Umbilical cord (tissue), 2 donors: ENCODE measurements around the gene FIP1L1. TPM values are rescaled to one million over a fixed set of nuclear protein-coding genes. Genes with fewer than 3 reads are reported as not detected.
"Not testable (repeated sequence)": the region's sequence is repeated elsewhere in the genome, so short reads cannot be mapped to it uniquely, and the experiment has no call there.

ENCODE experiments used
- DNase-seq: peaks from one replicate; pipeline ENCODE4 v3.0.0-alpha.2; 2015; ENCODE audit warnings: low spot score
- total RNA-seq: library from RNA; depleted of rRNA; stranded (reverse); fragments of >200 nt; gene quantifications from one replicate; pipeline ENCODE4 v1.2.3, GENCODE V29; 2014; ENCODE audit warnings: low replicate concordance; ENCODE audit not compliant: insufficient read depth

FIP1L1 gene, protein sequence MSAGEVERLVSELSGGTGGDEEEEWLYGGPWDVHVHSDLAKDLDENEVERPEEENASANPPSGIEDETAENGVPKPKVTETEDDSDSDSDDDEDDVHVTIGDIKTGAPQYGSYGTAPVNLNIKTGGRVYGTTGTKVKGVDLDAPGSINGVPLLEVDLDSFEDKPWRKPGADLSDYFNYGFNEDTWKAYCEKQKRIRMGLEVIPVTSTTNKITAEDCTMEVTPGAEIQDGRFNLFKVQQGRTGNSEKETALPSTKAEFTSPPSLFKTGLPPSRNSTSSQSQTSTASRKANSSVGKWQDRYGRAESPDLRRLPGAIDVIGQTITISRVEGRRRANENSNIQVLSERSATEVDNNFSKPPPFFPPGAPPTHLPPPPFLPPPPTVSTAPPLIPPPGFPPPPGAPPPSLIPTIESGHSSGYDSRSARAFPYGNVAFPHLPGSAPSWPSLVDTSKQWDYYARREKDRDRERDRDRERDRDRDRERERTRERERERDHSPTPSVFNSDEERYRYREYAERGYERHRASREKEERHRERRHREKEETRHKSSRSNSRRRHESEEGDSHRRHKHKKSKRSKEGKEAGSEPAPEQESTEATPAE
- total RNA-seq: 104 TPM

DNA sequence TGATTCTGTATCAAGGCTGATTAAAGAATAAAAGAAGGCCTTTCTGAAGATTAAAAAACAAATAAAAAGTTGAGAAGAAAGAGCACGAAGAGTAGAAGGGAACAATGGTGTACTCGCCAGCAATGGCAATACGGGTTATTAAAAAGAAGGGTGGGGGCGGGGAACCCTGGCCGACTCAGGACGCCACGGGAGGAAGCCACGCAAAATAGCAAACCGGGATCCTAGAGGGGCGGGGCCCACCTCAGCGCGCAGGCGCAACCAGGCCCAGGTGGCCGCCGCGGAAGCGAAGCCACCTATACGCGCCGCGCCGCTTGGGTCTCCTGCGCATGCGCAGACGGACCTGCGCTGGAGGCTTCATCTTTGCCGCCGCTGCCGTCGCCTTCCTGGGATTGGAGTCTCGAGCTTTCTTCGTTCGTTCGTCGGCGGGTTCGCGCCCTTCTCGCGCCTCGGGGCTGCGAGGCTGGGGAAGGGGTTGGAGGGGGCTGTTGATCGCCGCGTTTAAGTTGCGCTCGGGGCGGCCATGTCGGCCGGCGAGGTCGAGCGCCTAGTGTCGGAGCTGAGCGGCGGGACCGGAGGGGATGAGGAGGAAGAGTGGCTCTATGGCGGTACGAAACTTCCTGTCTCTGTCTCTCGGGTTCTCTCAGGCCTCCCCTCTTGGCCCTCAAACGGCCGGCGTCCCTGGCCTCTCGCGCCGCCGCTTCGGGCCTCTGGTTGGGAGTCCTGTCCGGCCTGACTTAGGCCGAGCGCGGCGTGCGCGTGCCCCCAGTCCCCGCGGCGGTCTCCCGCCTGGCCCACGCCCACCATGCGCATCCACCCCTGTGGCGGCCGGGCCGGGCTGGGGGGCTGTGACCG is at the start of gene FIP1L1:
Gene FIP1L1 (plus strand): TSS at position 323 of the 852 bp plus-strand sequence. CDS start 198 bp downstream, at position 521.
- peak; percentile 95 for DNase-seq

DNA sequence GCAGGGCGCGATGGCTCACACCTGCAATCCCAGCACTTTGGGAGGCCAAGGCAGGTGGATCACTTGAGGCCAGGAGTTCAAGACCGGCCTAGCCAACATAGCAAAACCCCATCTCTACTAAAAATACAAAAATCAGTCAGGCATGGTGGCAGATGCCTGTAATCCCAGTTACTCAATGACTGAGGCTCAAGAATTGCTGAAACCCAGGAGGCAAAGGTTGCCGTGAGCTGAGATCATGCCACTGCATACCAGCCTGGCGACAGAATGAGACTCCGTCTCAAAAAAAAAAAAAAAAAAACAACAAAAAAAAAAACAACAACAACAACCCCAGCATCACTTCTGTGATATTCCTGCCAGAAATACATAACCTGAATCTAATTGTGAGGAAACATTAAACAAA is 42.5 kb upstream of the FIP1L1 start:
- DNase-seq: not testable (repeated sequence)

DNA sequence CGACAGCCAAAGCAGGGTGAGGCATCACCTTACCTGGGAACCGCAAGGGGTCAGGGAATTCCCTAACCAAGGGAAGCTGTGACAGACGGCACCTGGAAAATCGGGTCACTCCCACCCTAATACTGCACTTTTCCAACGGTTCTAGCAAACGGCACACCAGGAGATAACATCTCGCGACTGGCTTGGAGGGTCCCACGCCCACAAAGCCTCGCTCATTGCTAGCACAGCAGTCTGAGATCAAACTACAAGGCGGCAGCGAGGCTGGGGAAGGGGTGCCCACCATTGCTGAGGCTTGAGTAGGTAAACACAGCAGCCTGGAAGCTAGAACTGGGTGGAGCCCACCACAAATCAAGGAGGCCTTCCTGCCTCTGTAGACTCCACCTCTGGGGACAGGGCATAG is 37.3 kb upstream of the FIP1L1 start:
- DNase-seq: not testable (repeated sequence)

DNA sequence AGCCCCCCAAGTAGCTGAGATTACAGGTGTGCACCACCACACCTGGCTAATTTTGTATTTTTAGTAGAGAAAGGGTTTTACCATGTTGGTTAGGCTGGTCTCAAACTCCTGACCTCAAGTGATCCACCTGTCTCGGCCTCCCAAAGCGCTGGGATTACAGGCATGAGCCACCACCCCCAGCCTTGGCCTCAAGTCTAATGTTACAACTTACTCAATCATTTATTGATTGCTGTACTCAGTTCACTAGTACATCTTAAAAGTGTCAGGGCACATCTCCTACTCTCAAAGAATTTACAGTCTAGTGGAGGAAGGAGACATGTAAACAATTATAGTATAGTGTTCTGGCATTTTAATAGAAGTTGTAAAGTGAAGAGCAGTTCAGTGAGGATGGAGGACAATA is 31.0 kb upstream of the FIP1L1 start:
- DNase-seq: not testable (repeated sequence)

DNA sequence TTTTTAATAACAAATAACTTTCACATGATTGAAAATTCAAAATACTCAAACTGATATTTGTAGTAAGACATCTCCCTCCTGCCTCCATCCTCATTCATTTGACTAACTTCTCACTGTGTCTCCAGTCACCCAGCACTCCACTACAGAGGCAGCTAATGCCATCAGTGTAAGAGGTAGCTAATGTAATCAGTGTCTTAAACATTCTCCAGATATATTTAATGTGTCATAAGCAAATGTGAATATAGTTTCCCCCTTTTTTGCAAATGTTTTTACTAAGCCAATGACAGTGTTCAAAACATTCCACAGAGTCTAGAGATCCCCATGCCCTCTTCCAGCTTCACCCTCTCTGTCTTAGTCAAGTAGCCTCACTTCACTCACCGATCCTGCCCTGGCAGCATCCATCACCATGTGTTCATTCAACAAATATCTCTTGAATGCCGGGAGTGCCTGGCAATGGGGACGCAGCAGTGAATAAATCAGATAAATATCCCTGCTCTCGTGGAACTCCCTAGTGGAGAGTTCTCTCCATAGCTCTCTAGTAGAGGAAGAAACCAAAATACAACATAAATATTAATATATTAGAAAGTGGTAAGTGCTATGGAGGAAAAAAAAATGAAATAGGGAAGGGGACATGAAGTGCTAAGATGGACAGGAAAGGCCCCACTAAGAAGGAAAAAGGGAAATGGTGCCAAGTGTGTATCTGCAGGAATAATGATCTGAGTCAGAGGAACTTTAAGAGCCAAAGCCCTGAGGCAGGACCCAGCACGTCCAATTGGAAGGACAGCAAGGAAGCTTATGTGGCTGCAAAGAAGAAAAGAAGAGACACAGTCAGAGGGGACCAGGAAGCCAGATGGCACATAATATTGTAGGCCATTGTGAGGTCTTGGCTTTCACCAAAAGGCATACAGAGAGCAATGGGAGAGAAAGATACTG is 30.3 kb upstream of the FIP1L1 start:
- peak; percentile 35 for DNase-seq

DNA sequence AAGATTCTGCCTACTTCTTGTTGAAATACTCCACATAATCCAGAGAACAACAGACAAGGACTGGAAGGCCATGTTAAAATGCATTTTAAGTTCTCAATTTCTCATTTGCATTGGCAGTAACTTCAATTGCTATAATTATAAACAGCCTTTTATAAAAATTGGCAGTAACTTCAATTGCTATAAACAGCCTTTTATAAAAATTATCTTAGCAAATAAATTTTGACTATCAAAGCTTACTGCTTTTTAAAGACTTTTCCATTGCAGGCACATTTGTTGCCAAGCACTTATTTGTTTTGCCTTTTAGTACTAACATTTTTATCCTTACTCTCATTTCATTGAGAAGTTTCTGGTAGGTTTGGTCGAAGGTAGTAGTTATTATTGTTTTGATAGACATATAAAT is 29.4 kb upstream of the FIP1L1 start:
- no peak for DNase-seq

DNA sequence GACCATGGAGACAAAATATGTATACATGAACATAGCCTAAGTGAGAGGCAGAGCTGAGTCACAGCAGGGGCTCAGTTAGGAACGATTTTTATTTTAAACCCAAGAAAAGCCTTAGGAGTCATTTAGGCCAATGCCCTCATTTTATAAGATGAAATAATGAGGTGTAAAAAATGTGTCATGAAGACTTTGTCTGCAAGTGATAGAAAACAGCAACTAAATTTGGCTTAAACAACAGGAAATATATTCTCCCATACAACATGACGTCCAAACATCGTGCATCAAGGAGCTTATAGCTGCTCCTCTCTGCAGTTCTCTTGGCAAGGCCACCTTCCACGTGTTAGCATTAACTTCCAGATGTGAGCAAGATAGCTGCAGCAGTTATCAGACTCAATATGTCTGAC is 28.4 kb upstream of the FIP1L1 start:
- DNase-seq: peak; percentile 80

DNA sequence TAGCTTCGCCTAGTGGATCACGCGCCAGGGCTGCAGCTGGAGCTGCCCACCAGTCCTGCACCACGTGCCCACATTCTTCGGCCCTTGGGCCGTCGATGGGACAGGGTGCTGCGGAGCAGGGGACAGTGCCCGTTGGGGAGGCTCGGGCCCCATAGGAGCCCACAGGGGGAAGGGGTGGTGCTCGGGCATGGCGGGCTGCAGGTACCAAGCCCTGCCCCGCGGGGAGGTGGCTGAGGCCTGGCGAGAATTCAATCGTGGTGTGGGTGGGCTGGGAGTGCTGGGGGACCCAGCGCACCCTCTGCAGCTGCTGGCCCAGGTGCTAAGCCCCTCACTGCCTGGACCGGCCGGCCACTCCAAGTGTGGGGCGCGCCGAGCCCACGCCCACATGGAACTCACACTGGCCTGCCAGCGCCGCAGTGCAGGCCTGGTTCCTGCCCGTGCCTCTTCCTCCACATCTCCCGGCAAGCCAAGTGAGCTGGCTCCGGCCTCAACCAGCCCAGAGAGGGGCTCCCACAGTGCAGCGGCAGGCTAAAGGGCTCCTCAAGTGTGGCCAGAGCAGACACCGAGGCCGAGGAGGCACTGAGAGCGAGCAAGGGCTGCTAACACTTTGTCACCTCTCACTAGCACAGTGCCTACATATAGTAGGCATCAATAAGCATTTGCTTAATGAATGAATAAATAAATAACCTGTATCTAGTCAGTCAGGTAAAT is 23.3 kb upstream of the FIP1L1 start:
- DNase-seq: no peak

DNA sequence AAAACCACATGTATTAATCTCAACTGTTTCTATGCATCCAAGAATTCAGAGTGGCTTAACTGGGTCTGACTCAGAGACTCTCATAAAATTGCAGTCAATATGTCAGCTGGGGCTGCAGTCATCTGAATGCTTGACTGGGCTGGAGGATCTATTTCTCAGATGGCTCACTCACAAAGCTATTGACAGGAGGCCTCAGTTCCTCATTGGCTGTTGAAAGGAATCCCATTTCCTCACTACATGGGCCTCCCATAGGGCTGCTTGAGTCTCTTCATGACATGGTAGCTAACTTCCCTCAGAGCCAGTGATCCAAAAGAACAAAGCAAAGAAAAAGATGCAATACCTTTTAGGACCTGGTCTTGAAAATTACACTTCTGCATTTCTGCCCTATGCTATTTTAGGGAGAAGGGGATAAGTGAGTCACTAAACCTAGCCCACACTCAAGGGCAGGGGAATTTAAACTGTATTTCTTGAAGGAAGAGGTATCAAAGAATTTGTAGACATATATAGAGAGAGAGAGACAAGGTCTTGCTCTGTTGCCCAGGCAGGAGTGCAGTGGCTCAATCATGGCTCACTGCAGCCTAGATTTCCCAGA is 21.4 kb upstream of the FIP1L1 start:
- DNase-seq: no peak

DNA sequence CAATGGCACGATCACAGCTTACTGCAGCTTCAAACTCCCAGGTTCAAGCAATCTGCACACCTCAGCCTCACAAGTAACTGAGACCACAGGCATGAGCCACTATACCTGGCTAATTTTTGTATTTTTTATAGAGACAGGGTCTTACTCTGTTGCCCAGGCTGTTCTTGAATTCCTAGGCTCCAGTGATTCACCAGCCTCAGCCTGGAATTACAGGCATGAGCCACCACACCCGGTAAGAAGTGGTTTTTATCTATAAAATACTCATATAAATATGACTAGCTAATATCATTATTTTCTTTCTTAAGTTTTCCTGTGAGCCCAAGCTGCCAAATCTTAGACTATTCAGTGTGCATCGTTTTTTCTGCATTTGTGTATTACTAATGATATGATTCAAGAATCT is 16.0 kb upstream of the FIP1L1 start:
- DNase-seq: no peak

DNA sequence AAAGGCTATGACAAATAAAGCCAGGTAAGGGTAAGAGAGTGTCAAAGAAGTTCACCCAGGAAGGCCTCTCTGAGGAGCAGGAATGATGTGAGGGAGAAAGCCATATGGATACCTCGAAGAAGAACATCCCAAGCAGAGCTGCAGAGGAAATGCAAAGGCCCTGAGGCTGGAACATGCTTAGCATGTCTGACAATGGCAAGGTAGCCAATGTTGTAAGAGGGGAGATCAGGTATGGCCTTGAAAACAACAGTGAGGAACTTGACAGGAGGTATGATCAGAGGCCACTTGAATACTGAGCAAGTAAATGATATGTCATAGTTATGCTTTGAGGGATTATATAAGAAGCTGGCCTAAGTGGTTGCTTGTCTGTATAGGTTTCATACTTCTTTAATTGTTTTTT is 15.3 kb upstream of the FIP1L1 start:
- no peak for DNase-seq

DNA sequence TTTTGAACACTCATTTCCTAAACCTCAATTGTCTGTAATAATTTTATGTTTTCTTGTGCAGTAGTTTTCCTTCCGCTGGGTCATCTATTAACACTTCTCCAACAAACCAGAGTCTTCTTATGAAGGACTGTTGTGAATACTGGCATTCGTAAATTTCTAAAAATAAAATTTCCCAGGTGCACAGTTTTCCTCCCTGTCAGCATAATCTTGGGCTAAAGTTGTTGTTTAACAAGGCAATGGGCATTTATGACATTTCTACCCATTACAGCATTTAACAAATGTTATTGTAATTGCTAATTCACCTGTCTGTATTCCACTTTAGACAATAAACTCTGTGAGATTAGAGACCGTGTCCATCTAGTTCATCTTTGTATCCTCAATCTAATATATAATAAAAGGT is 12.8 kb upstream of the FIP1L1 start:
- no peak for DNase-seq

DNA sequence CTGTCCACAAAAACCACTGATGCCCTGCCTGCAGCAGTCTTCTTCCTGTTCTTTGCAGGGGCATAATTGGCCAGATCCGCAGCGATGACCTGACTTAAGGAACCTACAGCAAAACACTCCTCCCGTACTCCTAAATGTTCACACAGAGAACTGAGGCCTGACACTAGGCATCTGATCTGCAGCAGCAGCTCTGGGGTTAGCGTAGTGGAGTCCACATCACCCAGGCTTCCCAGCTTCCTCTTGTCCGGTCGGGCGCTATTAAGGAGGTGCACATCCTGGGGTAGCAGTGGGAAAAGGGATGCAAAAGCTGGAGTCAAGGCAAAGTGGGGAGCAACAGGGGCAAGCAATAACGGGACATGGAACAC is 12.3 kb upstream of the FIP1L1 start:
- DNase-seq: peak; percentile 23

DNA sequence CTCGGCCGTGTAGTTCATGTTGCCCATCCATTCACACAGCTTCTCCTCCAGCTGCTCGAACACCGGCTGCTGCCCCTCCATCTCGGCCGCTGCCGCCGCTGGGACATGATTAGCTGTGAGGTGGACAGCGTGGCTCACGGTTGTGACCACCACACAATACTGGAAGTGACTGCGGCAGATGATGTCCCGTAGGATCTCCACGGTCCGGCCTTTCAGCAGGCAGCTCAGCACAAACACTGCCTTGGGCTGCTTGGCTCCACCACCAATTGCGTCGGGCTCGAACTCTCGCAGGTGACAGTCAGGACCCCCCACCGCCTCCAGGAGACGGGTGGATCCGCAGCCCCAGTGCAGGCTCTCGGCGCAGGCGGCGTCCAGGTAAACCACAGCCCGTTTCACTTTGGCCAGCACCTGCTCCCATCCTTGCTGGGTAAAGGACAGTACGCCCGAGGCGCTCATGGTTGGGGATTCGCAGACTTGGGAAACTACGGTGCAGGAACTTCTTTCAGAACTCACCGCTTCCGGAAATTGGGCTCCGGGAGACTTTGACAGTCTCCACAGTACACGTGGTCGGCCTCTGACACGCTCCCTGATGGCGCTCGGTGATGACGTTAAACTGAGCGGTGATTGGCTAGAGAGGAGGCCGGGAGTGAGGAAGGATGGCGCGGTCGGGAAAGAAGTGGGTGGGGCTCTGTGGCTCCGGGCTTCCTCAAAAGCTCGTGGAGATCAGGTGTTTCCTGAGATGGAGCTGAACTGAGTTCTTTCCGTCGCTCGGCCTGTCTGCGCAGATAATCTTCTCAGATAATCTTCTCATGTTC is 11.7 kb upstream of the FIP1L1 start, which contains the start of gene SCFD2:
Gene SCFD2 (minus strand): TSS at position 576 of the 815 bp plus-strand sequence.
- peak; percentile 99 for DNase-seq

DNA sequence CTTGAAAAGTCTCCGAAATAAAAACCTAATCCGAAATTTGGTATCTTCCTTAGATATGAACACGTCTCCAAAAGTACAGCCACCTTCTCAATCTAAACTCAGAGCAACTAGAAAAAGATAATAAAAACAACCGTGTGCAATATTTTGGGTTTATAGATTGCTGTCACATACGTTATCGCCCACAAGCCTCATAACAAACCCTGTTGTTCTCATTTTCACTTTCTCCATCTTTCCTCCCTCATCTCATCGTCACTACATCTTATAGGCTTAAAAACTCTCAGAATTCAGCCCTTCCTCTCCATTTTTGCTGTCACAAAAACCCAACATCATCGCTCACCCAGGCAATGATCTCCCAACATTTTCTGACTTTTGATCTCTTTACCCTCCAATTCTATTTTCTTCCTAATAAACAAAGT is 11.1 kb upstream of the FIP1L1 start:
- DNase-seq: no peak

DNA sequence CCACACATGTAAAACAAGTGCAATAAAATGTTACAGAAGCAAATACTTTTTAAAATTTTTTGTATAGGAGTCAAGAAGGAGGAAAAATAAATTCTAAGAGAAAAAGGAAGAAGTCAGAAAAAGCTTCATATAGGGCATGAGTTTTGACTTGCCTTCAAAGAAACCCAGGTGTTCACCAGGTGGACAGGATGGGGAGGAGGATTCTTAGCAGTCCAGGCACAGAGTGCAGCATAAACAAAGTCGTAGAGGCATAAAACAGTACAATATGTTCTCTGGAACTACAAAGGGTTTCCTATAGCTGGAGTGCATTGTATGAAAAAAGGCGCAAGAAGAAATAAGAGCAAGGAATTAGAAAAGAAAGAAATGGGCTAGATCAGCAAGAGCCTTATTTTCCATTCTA is 9.7 kb upstream of the FIP1L1 start:
- no peak for DNase-seq

DNA sequence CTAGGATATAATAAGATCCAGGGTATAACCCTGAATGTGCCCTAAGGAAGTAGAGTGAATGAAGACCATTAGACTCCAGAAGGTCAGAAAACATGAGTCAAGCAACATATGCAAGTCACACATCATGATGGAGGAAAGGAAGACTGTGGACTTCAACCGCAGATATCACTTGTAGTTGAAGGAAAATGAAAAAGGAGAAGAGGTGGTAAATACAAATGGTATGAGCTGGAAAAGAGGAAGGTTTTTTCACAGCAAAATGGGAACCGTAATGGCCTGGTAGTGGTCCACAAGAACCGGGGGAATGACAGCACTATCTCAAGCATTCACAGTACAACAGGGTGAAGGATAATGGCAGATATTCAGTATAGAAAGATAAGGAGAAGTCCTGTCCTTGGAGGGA is 6.4 kb upstream of the FIP1L1 start:
- no peak for DNase-seq

DNA sequence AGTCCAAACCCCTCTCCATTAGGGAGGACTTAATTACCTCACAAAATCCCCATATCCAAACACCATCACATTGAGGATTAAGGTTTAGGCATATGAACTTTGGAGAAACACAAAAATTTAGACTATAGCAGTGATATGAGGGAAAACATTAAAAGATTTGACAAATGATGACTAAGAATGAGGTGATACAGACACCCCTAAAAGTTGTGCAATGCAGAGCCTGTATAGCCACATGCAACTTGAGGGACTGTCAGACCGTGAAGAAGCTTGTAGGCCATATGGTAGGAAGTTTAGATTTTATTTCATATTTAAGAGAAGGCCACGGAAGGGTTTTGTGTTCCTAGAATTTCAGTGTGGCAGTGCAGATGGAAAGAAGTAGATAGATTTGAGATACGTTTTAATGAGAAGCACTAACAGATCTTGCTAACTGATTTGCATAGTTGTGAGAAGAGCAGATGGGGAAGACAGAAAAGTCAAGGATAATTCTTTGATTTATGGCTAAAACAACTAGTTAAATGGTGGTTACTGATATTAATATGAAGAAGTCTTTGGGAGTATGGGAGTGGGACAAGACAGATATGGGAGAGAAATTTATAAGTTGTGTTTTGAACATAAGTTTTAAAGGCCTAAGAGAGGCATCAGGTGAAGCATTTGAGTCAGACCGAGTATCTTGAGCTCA is 5.5 kb upstream of the FIP1L1 start:
- no peak for DNase-seq
